A549 (cell line): ENCODE results near the gene MROH2A. TPM values are rescaled to one million over a fixed set of nuclear protein-coding genes. Genes with fewer than 3 reads are reported as not detected.

ENCODE experiments used
- ATAC-seq, 2 experiments: fragments of 200-7000 bp in 1 of 2; fragments of >200 bp in 1 of 2; cut with Nextera tagmentation in 1 of 2; cut with Tn5 transposase in 1 of 2; 3 replicates each; pipeline versions ENCODE4 v1.8.0 to v1.9.1; 2018 to 2020; ENCODE audit warnings: mild to moderate bottlenecking in 1 of 2, moderate library complexity in 1 of 2
- CTCF ChIA-PET: fragments of 300-600 bp; sonication (Branson Sonifier 250); formaldehyde crosslinking; extraction: SDS; loops from one replicate; lab custom pipeline; 2021; ENCODE audit warnings: antibody characterized with exemption, inconsistent platforms; lab: Yijun Ruan, JAX
- POLR2A ChIA-PET: fragments of 350-600 bp; formaldehyde crosslinking; extraction: SDS; loops from one replicate; lab custom pipeline; 2021; ENCODE audit warnings: antibody characterized with exemption, inconsistent platforms; lab: Yijun Ruan, JAX
- DNase-seq, 2 experiments: peaks; one replicate each; pipeline versions ENCODE4 v3.0.0 to v3.0.0-alpha.2; 2011 to 2016; ENCODE audit warnings: low read depth in 1 of 2, low spot score in 1 of 2
- FAIRE-seq: peaks from 2 replicates; lab custom pipeline; 2011; peaks lifted over from hg19 to GRCh38; lab: Jason Lieb, UNC
- H3K27ac ChIP-seq, 2 experiments: fragments of >200 bp; sonication (Bioruptor Twin); formaldehyde crosslinking; 3 replicates each; pipeline ENCODE4 v1.5.1; 2016 to 2017
- H3K4me1 ChIP-seq: fragments of >200 bp; sonication (Bioruptor Twin); formaldehyde crosslinking; 3 replicates; pipeline ENCODE4 v1.6.1; 2016
- H3K4me2 ChIP-seq: fragments of >200 bp; sonication (Bioruptor Twin); formaldehyde crosslinking; 3 replicates; pipeline ENCODE4 v1.6.1; 2016
- H3K4me3 ChIP-seq: fragments of >200 bp; sonication (Bioruptor Twin); formaldehyde crosslinking; 3 replicates; pipeline ENCODE4 v1.5.1; 2016
- H3K9me3 ChIP-seq: fragments of >200 bp; sonication (Bioruptor Twin); formaldehyde crosslinking; 3 replicates; pipeline ENCODE4 v1.6.1; 2016
- CTCF ChIP-seq: fragments of >200 bp; sonication (Bioruptor Twin); formaldehyde crosslinking; IDR thresholded peaks from 3 replicates; pipeline ENCODE4 v1.5.1; 2016
- E2F6 ChIP-seq: IDR thresholded peaks from 2 replicates; pipeline ENCODE4 v1.6.1; 2012; ENCODE audit warnings: low read depth, borderline replicate concordance
- ELK1 ChIP-seq: fragments of 150-350 bp; IDR thresholded peaks from 2 replicates; pipeline ENCODE4 v1.6.1; 2014; ENCODE audit warnings: low read depth, mild to moderate bottlenecking, low read length
- EP300 ChIP-seq, 2 experiments: fragments of >200 bp; sonication (Bioruptor Twin); formaldehyde crosslinking; IDR thresholded peaks; 2 replicates in 1 of 2; 3 replicates in 1 of 2; pipeline ENCODE4 v1.6.1; 2016 to 2017
- FOSL2 ChIP-seq, 2 experiments: fragments of 450-650 bp in 1 of 2; fragments of >200 bp in 1 of 2; sonication (Bioruptor Twin) in 1 of 2; formaldehyde crosslinking; IDR thresholded peaks; 2 replicates each; pipeline versions ENCODE4 v1.5.0 to v1.6.1; 2016 to 2020; ENCODE audit warnings: mild to moderate bottlenecking in 1 of 2, moderate library complexity in 1 of 2
- HEYL ChIP-seq: fragments of 250-450 bp; sonication (Bioruptor Pico); IDR thresholded peaks from 2 replicates; pipeline ENCODE4 v1.8.0; 2021; ENCODE audit warnings: mild to moderate bottlenecking, moderate library complexity
- JUNB ChIP-seq: fragments of >200 bp; sonication (Bioruptor Twin); formaldehyde crosslinking; IDR thresholded peaks from 2 replicates; pipeline ENCODE4 v1.6.1; 2016
- KDM1A ChIP-seq: fragments of 200-600 bp; sonication (generic); IDR thresholded peaks from 2 replicates; pipeline ENCODE4 v1.6.1; 2016; ENCODE audit warnings: low read depth, mild to moderate bottlenecking
- MAX ChIP-seq: IDR thresholded peaks from 2 replicates; pipeline ENCODE4 v1.6.1; 2012
- NFE2L2 ChIP-seq: fragments of 150-350 bp; conservative IDR thresholded peaks from 2 replicates; pipeline ENCODE4 v1.6.1; 2014; ENCODE audit warnings: low read length
- NPAS2 ChIP-seq: fragments of 250-450 bp; sonication (Bioruptor Pico); IDR thresholded peaks from 2 replicates; pipeline ENCODE4 v1.8.0; 2022; ENCODE audit warnings: mild to moderate bottlenecking, moderate library complexity, borderline replicate concordance
- RARB ChIP-seq: fragments of 250-450 bp; sonication (Bioruptor Pico); IDR thresholded peaks from 2 replicates; pipeline ENCODE4 v1.8.0; 2021; ENCODE audit warnings: mild to moderate bottlenecking, moderate library complexity
- TFCP2L1 ChIP-seq: fragments of 250-450 bp; sonication (Bioruptor Pico); IDR thresholded peaks from 2 replicates; pipeline ENCODE4 v1.5.0; 2021; ENCODE audit warnings: mild to moderate bottlenecking
- TP53 ChIP-seq: fragments of 250-450 bp; sonication (Bioruptor Pico); IDR thresholded peaks from 2 replicates; pipeline ENCODE4 v1.5.0; 2021; ENCODE audit warnings: mild to moderate bottlenecking, moderate library complexity
- USF2 ChIP-seq: fragments of 450-650 bp; IDR thresholded peaks from 2 replicates; pipeline ENCODE4 v1.6.1; 2014; ENCODE audit warnings: antibody characterized with exemption
- WGBS: methylation state at CpG from one replicate; pipeline ENCODE4 v1.1.6; 2017; ENCODE audit errors: missing lambda C conversion rate; 5-methylcytosine and 5-hydroxymethylcytosine counted together
- polyA plus RNA-seq, 4 experiments: library from polyadenylated mRNA; depleted of rRNA in 3 of 4; stranded (reverse); fragments of >200 nt; fragmentation: RNase III in 1 of 4; extraction: RNeasy Plus Mini Kit Qiagen cat#74134 plus additional on column Dnase treatment in 1 of 4; gene quantifications; 2 replicates in 3 of 4; 3 replicates in 1 of 4; pipeline ENCODE4 v1.2.3, GENCODE V29; 2011 to 2017

MROH2A gene
- polyA plus RNA-seq, 2 of the 4 experiments (the other 2 are of a cell fraction): 0.10 to 0.63 TPM

- TF ChIP-seq USF2: no peak
- TF ChIP-seq MAX: no peak
- TF ChIP-seq NPAS2: no peak
Measured at GRCh38 chr2:233828546-233829192, 50.5 kb downstream of the MROH2A start (continued).

- Histone ChIP-seq H3K9me3 (0 out of 3 replicates have a peak, but pooled peaks cover 7% of the 10 kb centered on the region), H3K4me1 (peaks cover 45% of the 10 kb centered on the region), H3K27ac (peak overlapping the region; percentile 91 to 93), H3K4me2 (no peak overlapping the region), H3K4me3 (no peak overlapping the region)
- ChIA-PET POLR2A (no interaction called here), CTCF (interaction anchor here (1.0 kb wide), 1 partner anchor 118 kb away, joined by 3 read pairs; no protein-coding TSS in a partner anchor)
- 92% methylated on average over 15 of the region's 15 CpGs for WGBS
- no peak for FAIRE-seq
- no peak for TF ChIP-seq NFE2L2
- no peak for TF ChIP-seq FOSL2 (IDR thresholded peaks at IDR 0.05)
- TF ChIP-seq FOSL2 (CRISPR knock-in tag; IDR thresholded peaks at IDR 0.05): no peak
- no peak for TF ChIP-seq E2F6
- no peak for TF ChIP-seq EP300 (IDR thresholded peaks at IDR 0.05)
- TF ChIP-seq TP53 (CRISPR knock-in tag): no peak
- no peak for TF ChIP-seq TFCP2L1 (CRISPR knock-in tag)
- no peak for TF ChIP-seq ELK1
- no peak for TF ChIP-seq RARB (CRISPR knock-in tag)
- ATAC-seq: no peak
- DNase-seq: no peak
Measured at GRCh38 chr2:233829193-233830110, 51.3 kb downstream of the MROH2A start.

GRCh38 chr2:233830111-233830802 is 52.1 kb downstream of the MROH2A start:
- FAIRE-seq: no peak
- Histone ChIP-seq H3K4me2 (no peak overlapping the region), H3K4me3 (no peak overlapping the region)
- 92% methylated on average over 6 of the region's 6 CpGs for WGBS
- CTCF ChIA-PET: interaction anchor here (0.7 to 4.8 kb wide), 2 partner anchors 108 to 385 kb away, joined by 3 to 83 read pairs; no protein-coding TSS in a partner anchor
- TF ChIP-seq NPAS2 (no peak), KDM1A (no peak), HEYL (CRISPR knock-in tag) (no peak), CTCF (no peak), JUNB (no peak)
- TF ChIP-seq, all 56 proteins: peak for 0
- no peak for DNase-seq
- POLR2A ChIA-PET: no interaction called here
- peaks cover 52% of the 10 kb centered on the region for H3K4me1 ChIP-seq
- H3K9me3 ChIP-seq: 0 out of 3 replicates have a peak, but pooled peaks cover 7% of the 10 kb centered on the region
- H3K27ac ChIP-seq: peak overlapping the region; percentile 91 to 93
- ATAC-seq: peak in 1 of 2 experiments; percentile 0; a peak in 2 of 6 replicates
